HG02840 (cell line): ENCODE data around the gene WNT8B.
A peak's percentile ranks its signal among the peaks of the same experiment; 100 is the strongest.

Source experiments
- ATAC-seq: cut with Tn5 transposase; IDR thresholded peaks from one replicate; pipeline ENCODE4 v1.9.1; 2021; ENCODE audit warnings: mild to moderate bottlenecking, moderate library complexity, moderate number of reproducible peaks; ENCODE audit not compliant: unreplicated experiment, low FRiP score

Gene WNT8B

DNA sequence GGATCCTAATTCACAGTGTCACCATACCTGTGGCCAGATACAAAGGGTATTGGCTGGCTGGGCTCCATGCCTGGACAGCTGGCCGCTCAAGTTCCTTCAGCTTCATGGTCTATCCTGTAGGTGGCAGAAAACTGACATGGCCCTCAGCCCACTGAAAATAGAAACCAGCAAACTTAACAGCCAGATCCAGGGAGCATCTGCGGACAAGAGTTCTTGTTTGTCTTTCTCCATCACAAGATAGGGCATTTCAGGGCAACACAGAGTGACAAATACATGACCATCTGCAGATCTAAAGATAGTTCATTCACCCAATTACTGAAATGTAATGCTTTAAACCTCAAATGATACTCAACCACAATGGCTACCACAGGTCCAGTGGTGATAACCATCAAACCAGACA, 54.0 kb downstream of the WNT8B start:
- ATAC-seq, result no peak

DNA sequence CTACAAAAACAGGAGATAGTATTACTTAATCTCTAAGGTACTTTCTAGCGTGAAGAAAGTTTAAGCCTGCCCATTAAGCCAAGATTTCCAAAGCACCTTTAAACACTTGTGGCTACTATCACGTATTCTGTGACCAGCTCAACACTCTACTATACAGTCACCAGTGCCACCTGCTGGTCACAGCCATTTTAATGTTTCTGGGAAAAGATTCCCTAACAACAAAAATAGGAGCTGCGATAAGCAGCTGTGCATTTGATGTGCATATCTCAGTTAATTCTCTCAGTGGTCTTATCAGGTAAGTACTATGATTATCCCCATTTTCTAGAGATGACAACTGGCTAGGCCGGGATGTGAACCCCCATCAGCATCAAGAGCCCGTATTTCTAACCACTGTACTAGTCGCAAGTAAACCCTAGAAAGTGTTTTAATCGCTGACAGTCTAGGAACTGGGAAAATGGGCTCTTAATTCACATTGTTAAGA, 56.0 kb downstream of the WNT8B start:
- ATAC-seq, result no peak

DNA sequence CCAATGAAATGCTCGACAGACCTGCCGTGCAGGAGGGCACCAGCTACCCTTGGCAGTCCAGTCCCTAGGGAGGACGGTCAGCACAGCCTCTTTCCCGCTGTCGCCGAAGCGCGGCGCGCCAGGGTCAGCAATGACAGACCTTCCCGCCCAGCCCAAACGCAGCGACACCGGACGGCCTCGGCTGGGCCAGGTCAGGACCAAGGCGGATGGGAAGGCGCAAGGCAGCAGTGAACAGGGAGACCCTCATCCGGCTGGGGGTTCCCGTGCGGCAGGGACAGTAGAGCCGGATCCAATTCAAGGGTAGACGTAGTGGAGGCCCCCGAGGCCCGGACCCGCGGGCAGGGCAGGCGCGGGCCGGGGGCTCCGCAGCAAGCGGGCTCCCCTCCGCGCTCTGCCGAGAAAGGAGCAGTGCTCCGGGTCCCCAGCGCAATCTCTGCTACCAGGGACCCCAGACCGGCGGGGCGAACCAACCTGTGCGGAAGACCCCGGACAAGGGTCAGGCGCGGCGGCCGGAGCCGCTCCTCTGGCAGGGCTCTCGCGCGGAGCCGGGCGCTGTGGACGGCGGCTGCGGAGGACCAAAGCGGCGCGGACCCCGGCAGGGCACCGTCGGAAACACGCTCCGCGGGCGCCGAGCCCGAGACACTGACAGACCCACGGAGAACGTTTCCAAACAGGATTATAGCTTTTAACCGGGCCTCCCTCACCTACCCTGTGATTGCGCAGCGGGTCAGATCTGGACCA, 56.7 kb downstream of the WNT8B start, which contains the start of gene SEC31B:
Gene SEC31B (minus strand): TSS at position 551 of the 741 bp plus-strand sequence. CDS start 2,909 bp downstream, outside the sequence.
- ATAC-seq, result no peak

GRCh38 chr10:100520811-100521210, 58.0 kb downstream of the WNT8B start:
- no peak for ATAC-seq

DNA sequence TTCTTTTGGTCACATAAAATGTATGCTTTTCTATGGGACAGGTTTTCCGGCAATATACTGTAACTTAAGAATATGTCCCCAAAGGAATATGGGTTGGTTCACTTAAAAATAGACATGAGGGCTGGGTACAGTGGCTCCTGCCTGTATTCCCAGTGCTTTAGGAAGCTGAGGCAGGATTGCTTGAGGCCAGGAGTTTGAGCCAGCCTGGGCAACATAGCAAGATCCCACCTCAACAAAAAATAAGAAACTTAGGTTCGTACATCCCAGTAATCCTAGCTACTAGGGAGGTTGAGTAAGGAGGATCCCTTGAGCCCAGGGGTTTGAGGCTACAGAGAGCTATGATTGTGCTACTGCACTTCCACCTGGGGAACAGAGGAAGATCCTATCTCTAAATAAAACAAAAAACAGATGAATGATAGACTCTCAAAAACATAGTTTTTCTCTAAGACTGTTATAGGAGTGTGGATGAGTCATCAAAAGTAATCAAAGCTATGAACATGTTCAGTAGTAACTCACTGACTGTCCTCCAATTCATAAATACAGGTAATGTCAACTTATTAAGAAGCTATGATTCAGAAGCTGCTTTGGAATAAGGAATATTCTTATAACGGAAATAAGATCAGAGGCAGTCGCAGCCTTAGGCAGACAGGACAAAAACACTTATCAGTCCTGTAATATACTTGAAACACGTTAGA, 59.4 kb downstream of the WNT8B start:
- no peak for ATAC-seq

GRCh38 chr10:100522945-100523344, 60.1 kb downstream of the WNT8B start:
- no peak for ATAC-seq

GRCh38 chr10:100524206-100524605, 61.4 kb downstream of the WNT8B start:
- ATAC-seq, result no peak

- no peak for ATAC-seq
Measured at GRCh38 chr10:100524638-100525037, 61.8 kb downstream of the WNT8B start.

GRCh38 chr10:100528123-100528886, 65.5 kb downstream of the WNT8B start:
- ATAC-seq, result no peak

GRCh38 chr10:100528921-100529474, 66.2 kb downstream of the WNT8B start:
- no peak for ATAC-seq

DNA sequence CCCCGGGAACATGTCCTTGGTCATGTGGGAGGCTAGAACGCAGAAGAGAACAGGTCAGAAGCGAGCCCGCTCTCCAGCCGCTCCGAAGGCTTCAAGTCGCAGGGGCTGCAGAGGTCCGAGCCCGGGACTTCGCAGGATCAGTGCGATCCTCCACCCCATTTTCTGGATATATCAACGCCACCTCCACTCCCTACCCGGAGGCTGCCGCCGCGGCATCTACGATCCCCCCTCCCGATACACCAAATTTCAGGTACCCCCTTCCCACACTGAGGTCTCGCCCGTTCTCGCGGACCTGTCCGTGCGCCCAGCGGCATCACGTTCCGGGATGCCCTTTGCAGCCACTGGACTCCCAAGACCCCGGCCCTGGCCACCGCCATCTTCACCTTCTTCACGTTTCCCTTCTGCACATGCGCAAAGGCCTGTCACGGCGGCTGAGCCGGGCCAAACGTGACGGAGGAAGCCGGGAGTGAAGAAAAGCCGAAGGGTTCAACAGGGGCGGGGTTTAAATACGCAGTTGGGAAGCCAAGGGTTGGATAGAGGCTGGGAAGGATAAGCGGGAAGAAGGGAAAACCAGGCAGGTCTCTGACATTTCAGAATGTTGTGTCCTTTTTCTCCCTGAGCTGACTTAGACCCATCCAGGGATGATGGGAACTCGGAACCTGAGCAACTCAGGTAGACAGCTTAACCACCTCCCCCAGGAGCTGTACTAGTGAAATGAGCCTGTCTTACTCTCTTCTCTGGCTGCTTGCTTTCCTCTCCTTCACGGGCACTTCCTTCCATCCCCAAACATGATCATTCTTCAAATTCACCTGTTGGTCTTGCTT, 66.9 kb downstream of the WNT8B start, which contains the start of gene NDUFB8:
Gene NDUFB8 (minus strand): TSS at position 397 of the 824 bp plus-strand sequence. CDS start 20 bp downstream, at position 377.
- peak; percentile 69 for ATAC-seq

DNA sequence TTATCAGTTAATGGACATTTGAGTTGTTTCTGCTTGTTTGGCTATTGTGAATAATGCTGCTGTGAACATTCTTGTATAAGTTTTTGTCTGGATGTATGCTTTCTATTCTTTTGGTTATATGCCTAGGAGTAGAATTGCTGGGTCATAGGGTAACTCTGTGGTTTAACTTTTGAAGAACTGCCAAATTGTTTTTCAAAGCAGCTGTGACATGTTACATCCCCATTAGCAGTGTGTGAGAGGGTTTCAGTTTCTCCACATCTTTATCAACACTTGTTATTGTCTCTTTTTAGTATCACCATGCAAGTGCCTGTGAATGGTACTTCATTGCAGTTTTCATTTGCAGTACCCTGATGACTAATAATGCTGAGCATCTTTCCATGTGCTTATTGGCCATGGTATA, 69.0 kb downstream of the WNT8B start:
- no peak for ATAC-seq
